ENCODE measurements around the gene C1QL1. TPM values are rescaled to one million over a fixed set of nuclear protein-coding genes. Genes with fewer than 3 reads are reported as not detected.

C1QL1 gene
- total RNA-seq, 1 experiment from 2014 or later: 1.3 TPM

DNA sequence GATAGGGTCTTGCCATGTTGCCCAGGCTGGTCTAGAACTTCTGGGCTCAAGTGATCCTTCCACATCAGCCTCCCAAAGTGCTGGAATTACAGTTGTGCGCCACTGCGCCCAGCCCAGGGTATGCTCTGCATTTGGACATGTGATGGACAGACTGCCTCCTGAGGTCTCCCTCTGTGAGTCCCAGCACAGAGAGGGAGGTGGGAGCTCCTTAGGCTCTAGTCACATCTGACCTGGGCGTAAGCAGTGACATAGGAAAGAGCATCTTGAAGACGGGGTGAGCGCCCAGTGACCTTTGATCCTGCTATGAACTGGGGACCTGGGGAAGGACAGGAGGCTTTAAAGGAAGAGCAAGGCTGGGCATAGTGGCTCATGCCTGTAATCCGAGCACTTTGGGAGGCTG lies 50.6 kb downstream of the C1QL1 start:
- no peak overlapping the region for H3K4me3 ChIP-seq
- no peak for TF ChIP-seq EZH2 (IDR thresholded peaks at IDR 0.05; ENCODE audit: low read depth)
- TF ChIP-seq, protein P1, sequence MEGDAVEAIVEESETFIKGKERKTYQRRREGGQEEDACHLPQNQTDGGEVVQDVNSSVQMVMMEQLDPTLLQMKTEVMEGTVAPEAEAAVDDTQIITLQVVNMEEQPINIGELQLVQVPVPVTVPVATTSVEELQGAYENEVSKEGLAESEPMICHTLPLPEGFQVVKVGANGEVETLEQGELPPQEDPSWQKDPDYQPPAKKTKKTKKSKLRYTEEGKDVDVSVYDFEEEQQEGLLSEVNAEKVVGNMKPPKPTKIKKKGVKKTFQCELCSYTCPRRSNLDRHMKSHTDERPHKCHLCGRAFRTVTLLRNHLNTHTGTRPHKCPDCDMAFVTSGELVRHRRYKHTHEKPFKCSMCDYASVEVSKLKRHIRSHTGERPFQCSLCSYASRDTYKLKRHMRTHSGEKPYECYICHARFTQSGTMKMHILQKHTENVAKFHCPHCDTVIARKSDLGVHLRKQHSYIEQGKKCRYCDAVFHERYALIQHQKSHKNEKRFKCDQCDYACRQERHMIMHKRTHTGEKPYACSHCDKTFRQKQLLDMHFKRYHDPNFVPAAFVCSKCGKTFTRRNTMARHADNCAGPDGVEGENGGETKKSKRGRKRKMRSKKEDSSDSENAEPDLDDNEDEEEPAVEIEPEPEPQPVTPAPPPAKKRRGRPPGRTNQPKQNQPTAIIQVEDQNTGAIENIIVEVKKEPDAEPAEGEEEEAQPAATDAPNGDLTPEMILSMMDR (conservative IDR thresholded peaks at IDR 0.05): no peak
- H3K36me3 ChIP-seq (ENCODE audit: low read depth): no peaks in the 10 kb centered on the region
- no peak overlapping the region for H3K4me2 ChIP-seq
- peaks cover 9% of the 10 kb centered on the region for H3K4me1 ChIP-seq (replicated peaks; ENCODE audit: insufficient read depth)
- BruUV-seq (replicated peaks): no TSS peak
- intact Hi-C loops (cut with micrococcal nuclease; ENCODE audit: unreplicated experiment): no loop called here
- H4K20me1 ChIP-seq (ENCODE audit: insufficient read depth): no peaks in the 10 kb centered on the region
- ChIA-PET CTCF (interaction anchor here (0.5 to 0.7 kb wide), 4 partner anchors 101 to 683 kb away, joined by 3 to 13 read pairs (median 6); no protein-coding TSS in a partner anchor), POLR2A (ENCODE audit: unreplicated experiment) (no interaction called here)
- no peaks in the 10 kb centered on the region for H3K9me2 ChIP-seq (ENCODE audit: insufficient read depth)
- DNase-seq: no peak
- H3K27ac ChIP-seq: no peak overlapping the region
- no peak overlapping the region for H2AFZ ChIP-seq
- H3K79me2 ChIP-seq (ENCODE audit: low read depth): no peaks in the 10 kb centered on the region
- H3K9me3 ChIP-seq (ENCODE audit: insufficient read depth, low read depth): no peaks in the 10 kb centered on the region
- H3F3A ChIP-seq (ENCODE audit: insufficient read depth, low read depth): peaks cover 4% of the 10 kb centered on the region; the same call in 1 of the 2 replicates
- H3K27me3 ChIP-seq (ENCODE audit: insufficient read depth, low read depth): peaks cover 8% of the 10 kb centered on the region; the same call in 1 of the 2 replicates

DNA sequence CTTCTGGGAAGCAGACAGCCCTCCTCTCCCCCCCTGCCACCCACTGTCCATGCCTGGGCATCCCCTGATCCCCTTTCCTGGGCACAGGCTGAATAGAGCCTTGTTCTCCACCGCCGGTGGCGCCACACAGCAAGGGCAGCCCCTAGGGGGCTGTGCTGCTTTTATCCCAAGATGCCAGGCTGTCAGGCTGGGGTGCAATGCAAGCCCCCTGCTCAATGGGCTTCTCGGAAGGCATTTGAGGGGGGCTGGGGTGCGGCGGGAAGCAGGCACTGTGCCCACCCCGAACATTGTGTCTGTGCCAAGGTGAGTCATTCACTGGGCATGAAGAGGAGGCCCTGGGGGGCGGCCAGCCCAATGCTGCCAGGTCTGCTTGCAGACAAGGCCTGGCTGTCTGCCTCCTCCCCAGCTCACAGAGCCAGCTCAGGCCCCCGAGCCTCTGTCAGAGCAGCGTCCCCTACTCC lies 51.3 kb downstream of the C1QL1 start:
- Histone ChIP-seq H3K79me2 (ENCODE audit: low read depth) (no peaks in the 10 kb centered on the region), H3K4me3 (no peak overlapping the region), H3K9me3 (ENCODE audit: insufficient read depth, low read depth) (no peaks in the 10 kb centered on the region), H3K4me2 (no peak overlapping the region), H2AFZ (no peak overlapping the region), H3F3A (ENCODE audit: insufficient read depth, low read depth) (peaks cover 4% of the 10 kb centered on the region; the same call in 1 of the 2 replicates), H3K4me1 (replicated peaks; ENCODE audit: insufficient read depth) (peaks cover 9% of the 10 kb centered on the region), H3K9me2 (ENCODE audit: insufficient read depth) (no peaks in the 10 kb centered on the region), H4K20me1 (ENCODE audit: insufficient read depth) (no peaks in the 10 kb centered on the region), H3K36me3 (ENCODE audit: low read depth) (no peaks in the 10 kb centered on the region), H3K27ac (no peak overlapping the region), H3K27me3 (ENCODE audit: insufficient read depth, low read depth) (peaks cover 8% of the 10 kb centered on the region; the same call in 1 of the 2 replicates)
- BruUV-seq (replicated peaks): no TSS peak
- POLR2A ChIA-PET (ENCODE audit: unreplicated experiment): no interaction called here
- CTCF ChIA-PET: interaction anchor here (0.7 kb wide), 1 partner anchor 169 kb away, joined by 13 read pairs; no protein-coding TSS in a partner anchor
- intact Hi-C loops (cut with micrococcal nuclease; ENCODE audit: unreplicated experiment): no loop called here
- TF ChIP-seq, protein P1 (conservative IDR thresholded peaks at IDR 0.05): no peak
- no peak for TF ChIP-seq EZH2 (IDR thresholded peaks at IDR 0.05; ENCODE audit: low read depth)
- peak; percentile 31 to 60 for DNase-seq

DNA sequence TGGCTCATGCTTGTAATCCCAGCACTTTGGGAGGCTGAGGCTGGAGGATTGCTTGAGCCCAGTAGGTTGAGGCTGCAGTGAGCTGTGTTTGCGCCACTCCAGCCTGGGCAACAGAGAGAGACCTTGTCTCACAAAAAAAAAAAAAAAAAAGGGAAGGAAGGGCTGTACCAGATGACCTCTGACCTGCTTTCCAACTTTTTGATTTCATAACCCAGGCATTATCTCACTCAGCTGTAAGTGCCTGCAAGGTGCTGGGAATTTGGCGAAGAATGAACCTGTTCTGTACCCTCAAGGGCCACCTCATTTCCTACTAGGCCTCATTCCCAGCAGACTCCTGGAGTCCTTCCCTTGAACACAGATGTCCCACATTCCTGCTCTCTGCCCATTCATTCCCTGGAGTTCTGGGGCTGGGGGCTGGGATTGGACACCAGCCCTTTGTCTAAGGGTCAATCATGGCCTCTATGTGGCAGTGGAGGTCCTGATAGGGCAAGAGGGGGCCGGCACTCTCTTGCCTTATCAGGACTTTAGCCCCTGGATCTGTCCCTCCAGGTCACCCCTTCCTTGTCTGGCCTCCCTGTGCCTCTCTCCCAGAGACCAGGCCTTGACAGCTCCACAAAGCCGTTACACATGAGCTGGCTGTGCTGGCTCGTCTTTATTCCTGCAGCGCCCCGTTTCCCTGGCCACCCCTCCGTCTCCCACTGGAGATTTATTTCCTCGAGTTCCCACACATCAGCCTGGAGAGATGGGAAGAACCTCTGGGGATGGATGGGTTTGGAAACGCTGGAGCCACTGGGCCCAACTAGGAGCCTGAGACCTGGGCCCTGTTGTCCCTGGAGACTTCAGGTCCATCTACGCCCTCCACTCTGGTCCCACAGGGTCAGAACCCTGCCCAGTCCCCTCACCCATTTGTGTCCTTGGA lies 52.0 kb downstream of the C1QL1 start:
- no TSS peak for BruUV-seq (replicated peaks)
- H3K4me2 ChIP-seq: no peak overlapping the region
- ChIA-PET POLR2A (ENCODE audit: unreplicated experiment) (interaction anchor here (0.6 kb wide), 1 partner anchor 193 kb away, joined by 3 read pairs; no protein-coding TSS in a partner anchor), CTCF (interaction anchor here (0.6 kb wide), 1 partner anchor 11 kb away, joined by 9 read pairs; no protein-coding TSS in a partner anchor)
- H3K9me2 ChIP-seq (ENCODE audit: insufficient read depth): no peaks in the 10 kb centered on the region
- H3K79me2 ChIP-seq (ENCODE audit: low read depth): no peaks in the 10 kb centered on the region
- H3F3A ChIP-seq (ENCODE audit: insufficient read depth, low read depth): peaks cover 4% of the 10 kb centered on the region; the same call in 1 of the 2 replicates
- peaks cover 5% of the 10 kb centered on the region; the same call in 1 of the 2 replicates for H3K27me3 ChIP-seq (ENCODE audit: insufficient read depth, low read depth)
- H4K20me1 ChIP-seq (ENCODE audit: insufficient read depth): no peaks in the 10 kb centered on the region
- intact Hi-C loops (cut with micrococcal nuclease; ENCODE audit: unreplicated experiment): no loop called here
- no peak for TF ChIP-seq EZH2 (IDR thresholded peaks at IDR 0.05; ENCODE audit: low read depth)
- TF ChIP-seq, protein P1 (conservative IDR thresholded peaks at IDR 0.05): no peak
- no peaks in the 10 kb centered on the region for H3K36me3 ChIP-seq (ENCODE audit: low read depth)
- H3K4me1 ChIP-seq (replicated peaks; ENCODE audit: insufficient read depth): peaks cover 9% of the 10 kb centered on the region
- H3K4me3 ChIP-seq: no peak overlapping the region
- peak in 1 of 2 experiments; percentile 43 for DNase-seq
- H2AFZ ChIP-seq: no peak overlapping the region
- no peaks in the 10 kb centered on the region for H3K9me3 ChIP-seq (ENCODE audit: insufficient read depth, low read depth)
- no peak overlapping the region for H3K27ac ChIP-seq

Measured in PC-9 (cell line).